Nephron progenitor cell (in vitro differentiated cells): Measurements from ENCODE around the gene EFEMP1.

ENCODE experiments used
- DNase-seq: peaks from one replicate; pipeline ENCODE4 v3.0.0; 2021
- H3K27ac Mint-ChIP-seq: 2 replicates; pipeline ENCODE4 v1.8.0; 2021; ENCODE audit warnings: mild to moderate bottlenecking, moderate library complexity, mixed read lengths
- H3K27me3 Mint-ChIP-seq: 2 replicates; pipeline ENCODE4 v1.8.0; 2021; ENCODE audit warnings: mild to moderate bottlenecking, low read depth, mixed read lengths; ENCODE audit not compliant: poor library complexity
- H3K36me3 Mint-ChIP-seq: 2 replicates; pipeline ENCODE4 v1.8.0; 2021; ENCODE audit warnings: low read depth, mixed read lengths
- H3K4me1 Mint-ChIP-seq: 2 replicates; pipeline ENCODE4 v1.8.0; 2021; ENCODE audit warnings: mixed read lengths
- H3K4me3 Mint-ChIP-seq: 2 replicates; pipeline ENCODE4 v1.8.0; 2021; ENCODE audit warnings: mild to moderate bottlenecking, moderate library complexity, mixed read lengths
- H3K9me3 Mint-ChIP-seq: 2 replicates; pipeline ENCODE4 v1.8.0; 2021; ENCODE audit warnings: mild to moderate bottlenecking, moderate library complexity, mixed read lengths
- CTCF ChIP-seq: fragments of 200-600 bp; sonication (generic); IDR thresholded peaks from 2 replicates; pipeline ENCODE4 v1.5.0; 2021; ENCODE audit warnings: antibody characterized with exemption

EFEMP1 gene

GRCh38 chr2:55965276-55965675, 41.7 kb upstream of the EFEMP1 start:
- Mint-ChIP-seq H3K36me3 (no peaks in the 10 kb centered on the region), H3K9me3 (peaks cover 5% of the 10 kb centered on the region), H3K27ac (no peak overlapping the region), H3K4me1 (peaks cover 11% of the 10 kb centered on the region), H3K4me3 (no peak overlapping the region), H3K27me3 (peaks cover 4% of the 10 kb centered on the region)
- TF ChIP-seq CTCF, result no peak
- no peak for DNase-seq

DNA sequence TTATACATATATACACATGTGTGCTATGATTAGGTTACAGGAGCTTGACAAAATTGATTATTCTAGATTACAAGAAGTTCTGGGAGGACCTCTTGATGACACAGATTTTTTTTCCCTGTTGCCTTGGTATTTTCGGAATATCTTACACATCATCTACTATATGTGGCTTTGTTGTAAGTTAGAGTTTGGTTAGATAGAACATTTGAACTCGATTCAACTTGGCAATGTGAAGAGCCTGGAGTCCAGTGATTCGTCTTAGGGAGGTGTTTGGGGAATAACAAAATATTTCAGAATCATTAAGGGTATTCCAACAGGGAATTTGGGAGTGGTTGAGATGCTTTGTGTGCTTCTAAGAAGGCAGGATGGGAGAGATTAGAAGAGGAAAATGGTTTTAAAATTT, 39.3 kb upstream of the EFEMP1 start:
- peaks cover 4% of the 10 kb centered on the region for H3K27me3 Mint-ChIP-seq
- DNase-seq, result no peak
- H3K4me3 Mint-ChIP-seq, result no peak overlapping the region
- H3K36me3 Mint-ChIP-seq, result no peaks in the 10 kb centered on the region
- no peak overlapping the region for H3K27ac Mint-ChIP-seq
- H3K9me3 Mint-ChIP-seq, result peaks cover 5% of the 10 kb centered on the region
- H3K4me1 Mint-ChIP-seq, result peaks cover 11% of the 10 kb centered on the region
- no peak for TF ChIP-seq CTCF

DNA sequence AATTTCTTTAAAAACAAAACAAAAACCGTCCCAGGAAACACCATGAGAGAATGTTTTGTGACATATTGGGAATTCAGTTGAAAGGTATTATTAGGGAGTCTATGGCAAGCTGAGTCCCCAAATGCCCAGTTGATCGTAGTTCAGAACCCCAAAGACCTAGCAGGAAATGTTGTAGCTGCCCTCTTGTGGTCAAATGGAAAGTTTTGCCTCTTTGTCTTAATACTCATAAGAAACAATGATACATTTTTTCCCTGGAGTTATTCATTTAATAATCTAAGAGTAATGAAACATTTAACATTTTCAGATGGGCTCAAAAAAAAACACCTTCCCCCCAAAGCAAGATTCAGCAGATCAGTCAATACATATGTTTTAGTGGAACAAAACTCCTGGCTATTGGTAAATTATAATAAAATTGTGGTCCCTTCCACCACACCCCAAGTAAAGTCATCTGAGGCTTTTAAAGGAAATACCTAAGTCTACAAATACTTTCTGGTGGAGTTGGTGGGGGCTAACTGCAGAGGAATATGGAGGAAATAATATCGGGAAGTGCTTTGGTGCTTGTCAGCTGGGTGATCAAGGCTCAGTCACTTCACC, 37.8 kb upstream of the EFEMP1 start:
- Mint-ChIP-seq H3K4me1 (peaks cover 9% of the 10 kb centered on the region), H3K27ac (no peak overlapping the region), H3K4me3 (no peak overlapping the region), H3K9me3 (peaks cover 5% of the 10 kb centered on the region), H3K36me3 (no peaks in the 10 kb centered on the region), H3K27me3 (peaks cover 7% of the 10 kb centered on the region)
- DNase-seq, result no peak
- TF ChIP-seq CTCF, result peak; percentile 63

- DNase-seq, result no peak
- Mint-ChIP-seq H3K27me3 (peaks cover 2% of the 10 kb centered on the region), H3K9me3 (peaks cover 5% of the 10 kb centered on the region), H3K27ac (no peak overlapping the region), H3K36me3 (no peaks in the 10 kb centered on the region), H3K4me3 (no peak overlapping the region), H3K4me1 (no peaks in the 10 kb centered on the region)
- TF ChIP-seq CTCF, result no peak
Measured at GRCh38 chr2:55958756-55959155, 35.2 kb upstream of the EFEMP1 start.

DNA sequence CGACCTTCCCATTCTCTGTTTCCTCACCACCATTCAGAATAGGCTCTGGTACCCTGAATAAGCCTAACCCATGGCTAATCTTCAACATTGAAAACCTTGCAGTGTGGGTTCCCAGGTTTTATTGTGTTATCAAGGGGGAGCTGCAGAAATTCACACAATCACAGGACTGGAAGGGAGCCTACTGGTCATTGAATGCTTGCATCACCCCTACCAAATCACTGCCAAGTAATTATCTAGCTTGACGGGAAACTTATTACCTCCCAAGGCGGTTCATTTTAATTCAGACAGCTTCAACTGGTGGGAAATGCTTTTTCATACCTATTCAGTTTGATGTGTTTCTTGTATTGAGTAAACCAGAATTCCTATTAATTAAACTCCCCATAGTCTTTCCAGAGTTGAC, 33.6 kb upstream of the EFEMP1 start:
- no peak for DNase-seq
- H3K36me3 Mint-ChIP-seq, result no peaks in the 10 kb centered on the region
- H3K4me3 Mint-ChIP-seq, result no peak overlapping the region
- H3K9me3 Mint-ChIP-seq, result no peaks in the 10 kb centered on the region
- peaks cover 2% of the 10 kb centered on the region for H3K27me3 Mint-ChIP-seq
- TF ChIP-seq CTCF, result no peak
- H3K4me1 Mint-ChIP-seq, result no peaks in the 10 kb centered on the region
- no peak overlapping the region for H3K27ac Mint-ChIP-seq

DNA sequence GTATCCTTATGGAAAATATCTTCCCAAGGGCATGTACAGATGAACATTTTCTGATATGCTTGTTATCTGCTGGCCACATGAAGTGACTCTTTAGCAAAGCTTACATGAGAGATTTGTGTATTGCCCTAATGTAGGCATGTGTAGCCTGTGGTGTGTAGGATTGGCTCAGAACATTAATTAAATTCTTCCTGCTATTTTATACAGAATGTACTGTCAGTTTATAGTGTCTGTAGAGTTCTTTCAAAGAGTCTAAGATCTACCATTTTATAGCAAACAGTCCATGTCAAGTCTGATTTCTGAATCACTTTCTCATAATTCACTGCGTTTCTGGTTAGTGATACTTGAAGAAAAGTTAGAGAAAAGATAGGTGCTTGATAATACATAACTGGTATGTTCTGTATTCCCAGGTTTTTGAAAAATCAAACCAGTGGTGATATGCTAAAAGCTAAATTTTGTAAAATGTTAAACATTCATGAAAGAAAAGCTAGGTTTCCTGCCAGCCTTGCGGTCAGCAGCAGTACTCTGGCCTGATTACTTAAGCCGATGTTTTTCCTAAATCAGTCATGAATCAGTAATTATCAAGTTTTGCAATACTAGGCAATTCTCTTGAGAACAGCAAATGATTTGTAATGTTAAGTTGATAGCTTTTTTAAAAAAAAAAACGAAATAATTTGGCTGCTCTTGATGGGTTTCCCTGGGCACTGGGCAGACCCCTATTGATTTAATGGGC, 30.9 kb upstream of the EFEMP1 start:
- Mint-ChIP-seq H3K36me3 (no peaks in the 10 kb centered on the region), H3K27me3 (peaks cover 2% of the 10 kb centered on the region), H3K9me3 (no peaks in the 10 kb centered on the region), H3K27ac (no peak overlapping the region), H3K4me3 (no peak overlapping the region), H3K4me1 (no peaks in the 10 kb centered on the region)
- TF ChIP-seq CTCF, result no peak
- DNase-seq, result no peak
